OCI-LY7 (cell line): ENCODE results near the gene CGB8.

Experiments
- EZH2phosphoT487 ChIP-seq: fragments of 200-600 bp; sonication (generic); IDR thresholded peaks from 2 replicates; pipeline ENCODE4 v1.6.1; 2018; ENCODE audit warnings: low read depth, borderline replicate concordance, mild to moderate bottlenecking, mixed run types, antibody characterized with exemption, low read length, moderate library complexity, mixed read lengths
- TF ChIP-seq, protein P1 (sequence below): fragments of 200-600 bp; sonication (generic); conservative IDR thresholded peaks from 2 replicates; pipeline ENCODE4 v1.5.1; 2014; ENCODE audit warnings: mild to moderate bottlenecking, antibody characterized with exemption, low read length, moderate library complexity, mixed read lengths

DNA sequence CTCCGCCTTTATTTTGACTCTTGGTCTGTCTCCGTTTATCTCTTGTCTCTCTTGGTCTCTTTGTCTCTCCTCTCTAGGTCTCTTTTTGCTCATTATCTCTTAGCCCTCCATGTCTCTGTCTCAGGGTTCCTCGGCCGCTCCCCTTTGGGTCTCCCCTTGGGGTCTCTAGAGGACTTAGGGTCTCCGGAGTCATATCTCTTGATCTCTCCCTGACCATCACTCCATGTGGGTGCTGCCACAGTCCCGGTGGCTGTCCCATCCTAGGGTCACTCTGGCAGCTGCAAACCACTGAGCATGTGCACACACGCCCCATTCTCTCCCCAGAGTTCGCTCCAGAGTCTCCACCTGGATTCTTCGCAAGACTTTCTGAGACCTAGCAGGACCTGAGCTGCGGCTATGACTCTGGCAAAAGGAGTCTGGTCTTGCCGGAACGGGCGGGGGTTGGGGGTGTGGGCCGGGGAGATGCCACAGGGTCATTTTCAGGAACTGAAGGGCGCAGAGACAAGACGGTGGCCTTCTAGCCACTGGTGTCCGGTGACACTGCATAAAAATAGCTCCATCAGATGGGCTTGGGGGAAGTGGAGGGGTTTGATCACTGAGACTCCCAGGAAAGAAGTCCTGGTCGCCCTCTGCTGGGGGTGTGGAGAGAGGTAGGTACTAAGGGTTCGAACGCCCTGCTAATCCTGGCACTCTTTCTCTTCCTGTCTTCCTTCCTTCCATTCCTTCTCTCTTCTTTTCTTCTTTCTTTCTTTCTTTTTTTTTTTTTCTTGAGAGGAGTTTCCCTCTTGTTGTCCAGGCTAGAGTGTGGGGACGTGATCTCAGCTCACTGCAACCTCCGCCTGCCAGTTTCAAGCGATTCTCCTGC is 24.8 kb upstream of the CGB8 start:
- TF ChIP-seq, protein P1, sequence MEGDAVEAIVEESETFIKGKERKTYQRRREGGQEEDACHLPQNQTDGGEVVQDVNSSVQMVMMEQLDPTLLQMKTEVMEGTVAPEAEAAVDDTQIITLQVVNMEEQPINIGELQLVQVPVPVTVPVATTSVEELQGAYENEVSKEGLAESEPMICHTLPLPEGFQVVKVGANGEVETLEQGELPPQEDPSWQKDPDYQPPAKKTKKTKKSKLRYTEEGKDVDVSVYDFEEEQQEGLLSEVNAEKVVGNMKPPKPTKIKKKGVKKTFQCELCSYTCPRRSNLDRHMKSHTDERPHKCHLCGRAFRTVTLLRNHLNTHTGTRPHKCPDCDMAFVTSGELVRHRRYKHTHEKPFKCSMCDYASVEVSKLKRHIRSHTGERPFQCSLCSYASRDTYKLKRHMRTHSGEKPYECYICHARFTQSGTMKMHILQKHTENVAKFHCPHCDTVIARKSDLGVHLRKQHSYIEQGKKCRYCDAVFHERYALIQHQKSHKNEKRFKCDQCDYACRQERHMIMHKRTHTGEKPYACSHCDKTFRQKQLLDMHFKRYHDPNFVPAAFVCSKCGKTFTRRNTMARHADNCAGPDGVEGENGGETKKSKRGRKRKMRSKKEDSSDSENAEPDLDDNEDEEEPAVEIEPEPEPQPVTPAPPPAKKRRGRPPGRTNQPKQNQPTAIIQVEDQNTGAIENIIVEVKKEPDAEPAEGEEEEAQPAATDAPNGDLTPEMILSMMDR: peak; percentile 52
- no peak for TF ChIP-seq EZH2phosphoT487
